ENCODE data around the gene BRINP2. TPM values are rescaled to one million over a fixed set of nuclear protein-coding genes. Genes with fewer than 3 reads are reported as not detected.

The BRINP2 gene
- total RNA-seq, 4 donors from 2014 or later, result 0.16 to 2.4 (median 0.40) TPM

DNA sequence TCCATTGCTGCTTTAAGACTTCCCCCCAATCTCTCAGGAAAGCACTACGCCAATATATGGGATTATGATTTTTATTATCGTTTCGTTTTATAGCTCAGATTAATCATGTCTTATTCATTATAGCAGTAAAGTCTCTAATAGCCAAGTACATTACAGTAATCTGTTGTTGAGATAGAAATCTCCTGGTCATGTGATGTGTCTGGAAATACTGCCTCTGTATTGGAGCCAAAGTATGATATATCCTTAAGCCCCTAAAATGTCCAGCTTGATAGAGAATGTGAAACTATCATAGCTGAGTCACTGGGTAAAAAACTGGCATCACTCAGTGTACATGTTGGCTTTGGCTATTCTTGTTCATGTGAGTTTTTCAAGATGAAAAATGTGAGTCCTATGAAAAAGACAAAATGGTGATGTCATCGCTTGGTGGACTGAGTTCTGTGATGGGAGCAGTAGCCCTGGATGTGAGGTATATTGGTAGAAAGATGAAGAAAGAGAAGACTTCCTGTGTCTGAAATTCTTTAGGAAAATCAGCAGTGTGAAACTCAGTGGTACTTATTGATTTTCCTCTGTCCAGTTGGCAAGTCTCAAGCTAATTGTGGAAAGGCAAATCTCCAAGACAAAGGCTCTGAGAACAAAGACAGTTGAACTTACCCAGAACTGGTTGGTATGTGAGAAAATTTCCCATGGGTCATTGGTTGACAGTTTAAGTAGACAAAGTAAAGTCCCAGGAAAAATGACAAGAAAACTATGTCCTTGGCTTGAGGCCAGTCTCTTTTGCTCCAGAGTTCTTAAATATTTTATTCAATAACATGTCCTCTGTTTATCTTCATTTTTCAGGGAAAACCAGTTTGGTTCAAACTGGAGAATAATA, 76.2 kb downstream of the BRINP2 start:
- DNase-seq (ENCODE audit: low spot score) (no peak), ATAC-seq (ENCODE audit: low FRiP score) (no peak)
- TF ChIP-seq, protein P1, sequence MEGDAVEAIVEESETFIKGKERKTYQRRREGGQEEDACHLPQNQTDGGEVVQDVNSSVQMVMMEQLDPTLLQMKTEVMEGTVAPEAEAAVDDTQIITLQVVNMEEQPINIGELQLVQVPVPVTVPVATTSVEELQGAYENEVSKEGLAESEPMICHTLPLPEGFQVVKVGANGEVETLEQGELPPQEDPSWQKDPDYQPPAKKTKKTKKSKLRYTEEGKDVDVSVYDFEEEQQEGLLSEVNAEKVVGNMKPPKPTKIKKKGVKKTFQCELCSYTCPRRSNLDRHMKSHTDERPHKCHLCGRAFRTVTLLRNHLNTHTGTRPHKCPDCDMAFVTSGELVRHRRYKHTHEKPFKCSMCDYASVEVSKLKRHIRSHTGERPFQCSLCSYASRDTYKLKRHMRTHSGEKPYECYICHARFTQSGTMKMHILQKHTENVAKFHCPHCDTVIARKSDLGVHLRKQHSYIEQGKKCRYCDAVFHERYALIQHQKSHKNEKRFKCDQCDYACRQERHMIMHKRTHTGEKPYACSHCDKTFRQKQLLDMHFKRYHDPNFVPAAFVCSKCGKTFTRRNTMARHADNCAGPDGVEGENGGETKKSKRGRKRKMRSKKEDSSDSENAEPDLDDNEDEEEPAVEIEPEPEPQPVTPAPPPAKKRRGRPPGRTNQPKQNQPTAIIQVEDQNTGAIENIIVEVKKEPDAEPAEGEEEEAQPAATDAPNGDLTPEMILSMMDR (IDR thresholded peaks at IDR 0.05), result no peak

DNA sequence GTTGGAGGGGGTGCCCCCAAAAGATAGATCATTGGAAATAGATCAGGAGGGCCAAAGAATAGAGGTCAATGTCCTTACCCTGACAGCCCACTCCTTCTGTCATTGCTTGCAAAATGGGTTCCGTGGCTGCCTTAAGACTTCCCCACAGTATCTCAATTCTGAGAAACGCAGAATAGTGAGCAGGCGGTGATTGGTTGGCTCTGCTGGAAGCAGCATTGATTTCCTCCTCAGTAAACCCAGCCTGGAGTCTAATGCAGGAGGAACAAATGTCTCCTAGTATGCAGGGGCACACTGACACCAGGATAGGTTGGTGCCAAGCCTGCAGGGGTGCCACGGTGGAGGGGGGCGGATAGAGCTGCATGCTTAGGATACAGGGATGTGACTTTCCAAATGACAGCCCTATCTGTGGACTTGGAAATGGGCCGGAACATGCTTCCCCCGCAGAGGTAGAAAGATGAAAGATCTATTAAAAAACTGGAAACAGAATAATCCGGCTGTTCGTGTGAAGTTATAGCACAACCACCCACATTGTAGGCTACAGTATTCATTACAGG, 76.9 kb downstream of the BRINP2 start:
- TF ChIP-seq, protein P1 (IDR thresholded peaks at IDR 0.05), result no peak
- no peak for DNase-seq (ENCODE audit: low spot score)
- peak; percentile 23 for ATAC-seq (ENCODE audit: low FRiP score)

DNA sequence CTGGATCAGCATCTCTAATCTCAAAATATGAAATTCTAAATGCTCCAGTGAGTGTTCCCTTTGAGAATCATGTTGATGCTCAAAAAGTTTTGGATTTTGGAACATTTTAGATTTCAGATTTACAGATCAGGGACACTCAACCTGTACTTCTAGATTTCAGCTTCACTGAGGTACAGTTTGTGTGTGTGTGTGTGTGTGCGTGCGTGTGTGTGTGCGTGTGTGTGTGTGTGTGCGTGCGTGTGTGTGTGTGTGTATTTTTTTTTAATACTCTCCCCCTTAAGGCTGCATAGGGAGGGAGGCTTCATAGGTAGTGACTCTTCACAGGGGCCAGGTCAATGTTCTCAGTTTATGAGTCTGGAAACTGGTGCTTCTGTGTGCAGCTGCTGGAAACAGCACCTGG, 77.5 kb downstream of the BRINP2 start:
- DNase-seq (ENCODE audit: low spot score) (no peak), ATAC-seq (ENCODE audit: low FRiP score) (no peak)
- TF ChIP-seq, protein P1 (IDR thresholded peaks at IDR 0.05), result no peak

DNA sequence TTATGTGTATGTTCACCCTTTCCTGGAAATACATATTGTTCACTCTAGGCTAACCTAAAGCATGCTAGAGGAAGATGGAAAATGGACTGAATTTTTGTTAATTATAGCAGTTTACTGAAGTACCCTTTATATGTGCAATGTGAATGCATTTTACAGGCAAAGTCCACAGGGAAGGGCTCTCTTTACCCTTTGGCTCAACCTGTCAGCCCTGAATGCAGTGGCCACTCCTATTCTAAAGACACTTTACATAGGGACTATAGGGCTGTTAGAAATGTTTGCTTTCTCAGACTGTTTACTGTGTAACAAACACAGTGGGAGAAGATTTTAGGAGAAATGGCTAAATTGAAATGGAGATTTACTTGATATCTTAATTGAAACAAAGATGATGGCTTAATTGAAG, 78.5 kb downstream of the BRINP2 start:
- TF ChIP-seq, protein P1 (IDR thresholded peaks at IDR 0.05), result no peak
- no peak for ATAC-seq (ENCODE audit: low FRiP score)

GRCh38 chr1:177252877-177253276, 82.1 kb downstream of the BRINP2 start:
- TF ChIP-seq, protein P1 (IDR thresholded peaks at IDR 0.05), result no peak
- ATAC-seq (ENCODE audit: low FRiP score) (no peak), DNase-seq (ENCODE audit: low spot score) (no peak)

More for the DNA sequence above, 78.5 kb downstream of the BRINP2 start:
- DNase-seq (ENCODE audit: low spot score), result no peak

DNA sequence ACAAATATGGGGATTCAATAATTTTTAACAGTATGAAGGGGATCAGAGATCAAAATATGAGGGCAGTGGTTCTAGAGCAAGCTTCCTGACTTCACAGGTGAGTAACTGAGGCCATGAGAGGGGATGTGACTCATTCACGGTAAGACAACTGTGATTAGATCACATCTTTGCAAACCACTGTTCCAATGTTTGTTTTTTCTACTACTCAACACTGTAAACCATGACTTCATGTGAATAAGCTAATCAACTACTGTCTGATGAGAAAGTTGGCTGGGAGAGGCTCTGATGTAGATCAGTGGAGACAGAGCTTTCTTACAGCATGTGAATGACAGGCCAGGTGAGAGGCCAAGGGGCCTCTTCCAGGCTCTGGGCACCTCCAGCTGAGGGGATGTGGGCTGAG, 84.7 kb downstream of the BRINP2 start:
- no peak for ATAC-seq (ENCODE audit: low FRiP score)
- no peak for DNase-seq (ENCODE audit: low spot score)
- TF ChIP-seq, protein P1 (IDR thresholded peaks at IDR 0.05), result no peak

All from omental fat pad (tissue), 4 donors.